B cell (primary cell): Measurements from ENCODE around the gene CA5A. TPM values are rescaled to one million over a fixed set of nuclear protein-coding genes. Genes with fewer than 3 reads are reported as not detected.

Source experiments
- ATAC-seq: fragments of 200-7000 bp; cut with Tn5 transposase; one replicate; pipeline ENCODE4 v1.10.0; 2021; ENCODE audit warnings: low read depth, mild to moderate bottlenecking, moderate number of reproducible peaks, moderate library complexity
- CTCF ChIA-PET: fragments of 350-600 bp; sonication (Branson Sonifier 250); formaldehyde crosslinking; loops from one replicate; lab custom pipeline; 2021; ENCODE audit warnings: antibody characterized with exemption, inconsistent platforms; lab: Charles Lee
- POLR2A ChIA-PET: fragments of 350-600 bp; sonication (Branson Sonifier 250); formaldehyde crosslinking; loops from one replicate; lab custom pipeline; 2021; ENCODE audit warnings: antibody characterized with exemption; lab: Charles Lee
- DNase-seq: peaks from one replicate; pipeline ENCODE4 v3.0.0; 2013
- H2AFZ ChIP-seq: 2 replicates; pipeline ENCODE4 v1.6.1; 2012; ENCODE audit warnings: mild to moderate bottlenecking, low read depth, low read length; ENCODE audit not compliant: insufficient read depth, poor library complexity, severe bottlenecking
- H3K27ac ChIP-seq, 2 donors: 1 replicate in 1 of 2; 2 replicates in 1 of 2; pipeline ENCODE4 v1.5.1; 2012 to 2013; ENCODE audit warnings: low read length in 2 of 2, mild to moderate bottlenecking in 2 of 2, moderate library complexity in 1 of 2
- H3K27me3 ChIP-seq, 4 experiments: fragments of 200-600 bp in 1 of 4; sonication (generic) in 1 of 4; replicated peaks in 1 of 4; 1 replicate in 2 of 4; 2 replicates in 2 of 4; pipeline versions ENCODE4 v1.6.1 to v1.7.0; 2013 to 2016; ENCODE audit warnings: low read length in 3 of 4, mild to moderate bottlenecking in 2 of 4, mixed read lengths in 1 of 4, moderate library complexity in 1 of 4; ENCODE audit not compliant: insufficient read depth in 4 of 4, control insufficient read depth in 3 of 4; ENCODE audit errors: control extremely low read depth in 1 of 4
- H3K36me3 ChIP-seq, 2 experiments: replicated peaks in 1 of 2; 1 replicate in 1 of 2; 2 replicates in 1 of 2; pipeline versions ENCODE4 v1.6.1 to v1.7.1; 2013; ENCODE audit warnings: low read length in 1 of 2; ENCODE audit not compliant: insufficient read depth in 2 of 2, control insufficient read depth in 1 of 2; ENCODE audit errors: control extremely low read depth in 1 of 2, extremely low read depth in 1 of 2
- H3K4me1 ChIP-seq, 2 donors: fragments of 200-600 bp in 1 of 2; sonication (generic) in 1 of 2; 1 replicate in 1 of 2; 2 replicates in 1 of 2; pipeline versions ENCODE4 v1.5.1 to v1.6.1; 2013 to 2017; ENCODE audit warnings: low read length in 2 of 2; ENCODE audit not compliant: control insufficient read depth in 2 of 2, insufficient read depth in 2 of 2
- H3K4me2 ChIP-seq: replicated peaks from 2 replicates; pipeline ENCODE3; 2012; ENCODE audit warnings: mild to moderate bottlenecking, low read depth, low read length; ENCODE audit not compliant: poor library complexity, severe bottlenecking
- H3K4me3 ChIP-seq, 5 experiments: fragments of 200-600 bp in 1 of 5; sonication (generic) in 1 of 5; 1 replicate in 3 of 5; 2 replicates in 2 of 5; pipeline versions ENCODE4 v1.5.1 to v1.7.0; 2011 to 2016; ENCODE audit warnings: low read length in 4 of 5, mild to moderate bottlenecking in 4 of 5, low read depth in 2 of 5, control low read depth in 1 of 5, moderate library complexity in 1 of 5; ENCODE audit not compliant: insufficient read depth in 1 of 5; ENCODE audit errors: control extremely low read depth in 1 of 5, extremely low read depth in 1 of 5
- H3K79me2 ChIP-seq: fragments of 200-600 bp; sonication (generic); one replicate; pipeline ENCODE4 v1.6.0; 2016; ENCODE audit warnings: low read length; ENCODE audit not compliant: control insufficient read depth, insufficient read depth
- H3K9ac ChIP-seq: fragments of 200-600 bp; sonication (generic); 2 replicates; pipeline ENCODE4 v1.6.1; 2017; ENCODE audit warnings: mild to moderate bottlenecking, low read length, moderate library complexity
- H3K9me3 ChIP-seq, 3 donors: one replicate each; pipeline versions ENCODE4 v1.6.1 to v1.7.1; 2013; ENCODE audit warnings: low read length in 2 of 3; ENCODE audit not compliant: control insufficient read depth in 2 of 3, insufficient read depth in 1 of 3; ENCODE audit errors: control extremely low read depth in 1 of 3
- H4K20me1 ChIP-seq: 2 replicates; pipeline ENCODE4 v1.6.0; 2012; ENCODE audit warnings: mild to moderate bottlenecking, low read length; ENCODE audit not compliant: insufficient read depth, control insufficient read depth, poor library complexity, severe bottlenecking
- H3K27ac Mint-ChIP-seq: one replicate; pipeline ENCODE4 v1.8.0; 2021; ENCODE audit warnings: mixed read lengths
- H3K27me3 Mint-ChIP-seq: one replicate; pipeline ENCODE4 v1.8.0; 2021; ENCODE audit warnings: mixed read lengths
- H3K4me1 Mint-ChIP-seq: one replicate; pipeline ENCODE4 v1.8.0; 2021; ENCODE audit warnings: mixed read lengths
- H3K4me3 Mint-ChIP-seq: one replicate; pipeline ENCODE4 v1.8.0; 2021; ENCODE audit warnings: mixed read lengths
- H3K9me3 Mint-ChIP-seq: one replicate; pipeline ENCODE4 v1.8.0; 2022; ENCODE audit warnings: mixed read lengths; ENCODE audit not compliant: insufficient read depth
- CTCF ChIP-seq: fragments of 200-600 bp; IDR thresholded peaks from one replicate; pipeline ENCODE4 v1.8.0; 2022; ENCODE audit warnings: antibody characterized with exemption, mild to moderate bottlenecking
- EZH2 ChIP-seq: IDR thresholded peaks from 2 replicates; pipeline ENCODE4 v1.6.1; 2012; ENCODE audit warnings: borderline replicate concordance, low read depth, mild to moderate bottlenecking, moderate library complexity, low read length; ENCODE audit not compliant: insufficient read depth, poor library complexity, severe bottlenecking
- WGBS: methylation state at CpG from one replicate; pipeline ENCODE4 v1.1.5; 2013; ENCODE audit warnings: missing lambda C conversion rate; ENCODE audit not compliant: insufficient coverage; 5-methylcytosine and 5-hydroxymethylcytosine counted together
- intact Hi-C: fragments of 100-400 bp; cut with micrococcal nuclease; formaldehyde crosslinking; loops from one replicate; pipeline ENCODE4 v1.10.0; 2022
- polyA plus RNA-seq: library from polyadenylated mRNA; depleted of rRNA; stranded (reverse); fragments of >200 nt; gene quantifications from 2 replicates; pipeline ENCODE4 v1.2.3, GENCODE V29; 2012
- total RNA-seq, 2 donors: library from RNA; stranded (reverse); fragments of 120-200 nt in 1 of 2; gene quantifications; 1 replicate in 1 of 2; 2 replicates in 1 of 2; pipeline versions ENCODE4 v1.2.3 to v1.2.4, GENCODE V29; 2013 to 2022

CA5A gene
- total and polyA plus RNA-seq, 2 donors (not counting 1 experiment from before 2014, with no cell fraction given): 0.27 TPM; not detected in 1

GRCh38 chr16:87946596-87947347, 10.4 kb upstream of the CA5A start:
- intact Hi-C loops: no loop called here
- no peaks in the 10 kb centered on the region for H3K27me3 Mint-ChIP-seq
- peaks cover 22 to 35% of the 10 kb centered on the region in 2 donors for H3K4me1 ChIP-seq
- peaks cover 37% of the 10 kb centered on the region for H3K4me1 Mint-ChIP-seq
- TF ChIP-seq CTCF: no peak
- ChIA-PET CTCF (no interaction called here), POLR2A (no interaction called here)
- no peaks in the 10 kb centered on the region for H3K9me3 ChIP-seq
- ATAC-seq (no peak), DNase-seq (no peak)
- peaks cover 2% of the 10 kb centered on the region for H3K79me2 ChIP-seq
- H3K27ac ChIP-seq: no peak overlapping the region
- H3K9ac ChIP-seq: no peak overlapping the region
- H3K4me3 ChIP-seq: no peak overlapping the region
- 97% methylated on average over 12 of the region's 14 CpGs for WGBS
- no peaks in the 10 kb centered on the region for H3K36me3 ChIP-seq
- H3K4me2 ChIP-seq: no peak overlapping the region
- peak overlapping the region; percentile 61 for H3K27ac Mint-ChIP-seq
- H3K27me3 ChIP-seq: no peaks in the 10 kb centered on the region
- no peaks in the 10 kb centered on the region for H3K9me3 Mint-ChIP-seq
- H3K4me3 Mint-ChIP-seq: peak overlapping the region; percentile 29
- no peak overlapping the region for H2AFZ ChIP-seq
- H4K20me1 ChIP-seq: no peaks in the 10 kb centered on the region

- peaks cover 32% of the 10 kb centered on the region for H3K4me1 Mint-ChIP-seq
- Histone ChIP-seq H3K4me2 (peak overlapping the region; percentile 85), H4K20me1 (no peaks in the 10 kb centered on the region), H3K4me1 (peaks cover 22 to 33% of the 10 kb centered on the region in 2 donors), H3K9ac (peak overlapping the region; percentile 68), H3K27me3 (no peaks in the 10 kb centered on the region), H3K79me2 (no peaks in the 10 kb centered on the region), H3K36me3 (no peaks in the 10 kb centered on the region), H3K4me3 (peak overlapping the region; percentile 8 to 58 (median 51)), H3K9me3 (no peaks in the 10 kb centered on the region), H3K27ac (peak overlapping the region in 1 of 2 donors; percentile 65), H2AFZ (peak overlapping the region; percentile 74)
- H3K4me3 Mint-ChIP-seq: peak overlapping the region; percentile 83
- CTCF ChIA-PET: no interaction called here
- H3K9me3 Mint-ChIP-seq: no peaks in the 10 kb centered on the region
- intact Hi-C loops: loop anchor here (2.0 kb wide), 1 partner anchor 21 kb away; no protein-coding TSS in a partner anchor
- peaks cover under 1% of the 10 kb centered on the region for H3K27me3 Mint-ChIP-seq
- 29% methylated on average over 18 of the region's 22 CpGs for WGBS
- TF ChIP-seq EZH2 (no peak), CTCF (no peak)
- ATAC-seq (peak; percentile 68), DNase-seq (peak; percentile 71)
- H3K27ac Mint-ChIP-seq: peak overlapping the region; percentile 82
- POLR2A ChIA-PET: interaction anchor here (1.0 kb wide), 1 partner anchor 11 kb away, joined by 4 read pairs; no protein-coding TSS in a partner anchor
These were observed 9.2 kb upstream of the CA5A start for GRCh38 chr16:87945351-87946042.
